ENCODE measurements around the gene GM2A.

GM2A gene

GRCh38 chr5:151283120-151283825, 30.3 kb downstream of the GM2A start:
- H3K36me3 ChIP-seq (ENCODE audit: insufficient read depth) = no peaks in the 10 kb centered on the region
- no peak overlapping the region for H3K4me3 ChIP-seq (IDR thresholded peaks at IDR 0.05; ENCODE audit: insufficient read depth, low read depth, low read length)
- H3K4me2 ChIP-seq = no peak overlapping the region
- no peak for TF ChIP-seq CTCF (conservative IDR thresholded peaks at IDR 0.05; ENCODE audit: low read depth, low read length)
- H3K4me1 ChIP-seq (ENCODE audit: low read depth, poor library complexity, severe bottlenecking) = no peaks in the 10 kb centered on the region
- H3K27me3 ChIP-seq (ENCODE audit: insufficient read depth, low read depth) = no peaks in the 10 kb centered on the region
- no peaks in the 10 kb centered on the region for H4K20me1 ChIP-seq (ENCODE audit: insufficient read depth)
- no peak overlapping the region for H3K27ac ChIP-seq
- H2AFZ ChIP-seq (ENCODE audit: low read depth) = no peak overlapping the region
- H3K79me2 ChIP-seq (ENCODE audit: insufficient read depth, low read depth) = no peaks in the 10 kb centered on the region
- H3K9ac ChIP-seq = no peak overlapping the region

GRCh38 chr5:151284392-151284967, 31.5 kb downstream of the GM2A start:
- Histone ChIP-seq H3K4me1 (ENCODE audit: low read depth, poor library complexity, severe bottlenecking) (no peaks in the 10 kb centered on the region), H4K20me1 (ENCODE audit: insufficient read depth) (no peaks in the 10 kb centered on the region), H3K79me2 (ENCODE audit: insufficient read depth, low read depth) (no peaks in the 10 kb centered on the region), H3K9ac (no peak overlapping the region), H3K36me3 (ENCODE audit: insufficient read depth) (no peaks in the 10 kb centered on the region), H3K4me3 (IDR thresholded peaks at IDR 0.05; ENCODE audit: insufficient read depth, low read depth, low read length) (no peak overlapping the region), H3K27ac (no peak overlapping the region), H3K27me3 (ENCODE audit: insufficient read depth, low read depth) (no peaks in the 10 kb centered on the region), H2AFZ (ENCODE audit: low read depth) (no peak overlapping the region), H3K4me2 (no peak overlapping the region)
- TF ChIP-seq CTCF (conservative IDR thresholded peaks at IDR 0.05; ENCODE audit: low read depth, low read length) = peak; percentile 22; the same call in 1 of the 2 replicates

GRCh38 chr5:151285683-151286082, 32.7 kb downstream of the GM2A start:
- Histone ChIP-seq H3K4me1 (ENCODE audit: low read depth, poor library complexity, severe bottlenecking) (no peaks in the 10 kb centered on the region), H3K79me2 (ENCODE audit: insufficient read depth, low read depth) (no peaks in the 10 kb centered on the region), H3K4me2 (no peak overlapping the region), H3K9ac (no peak overlapping the region), H3K4me3 (IDR thresholded peaks at IDR 0.05; ENCODE audit: insufficient read depth, low read depth, low read length) (no peak overlapping the region), H4K20me1 (ENCODE audit: insufficient read depth) (no peaks in the 10 kb centered on the region), H3K27ac (no peak overlapping the region), H3K27me3 (ENCODE audit: insufficient read depth, low read depth) (no peaks in the 10 kb centered on the region), H2AFZ (ENCODE audit: low read depth) (no peak overlapping the region), H3K36me3 (ENCODE audit: insufficient read depth) (no peaks in the 10 kb centered on the region)
- TF ChIP-seq CTCF (conservative IDR thresholded peaks at IDR 0.05; ENCODE audit: low read depth, low read length) = no peak

GRCh38 chr5:151286246-151286645, 33.3 kb downstream of the GM2A start:
- Histone ChIP-seq H3K4me2 (no peak overlapping the region), H3K79me2 (ENCODE audit: insufficient read depth, low read depth) (no peaks in the 10 kb centered on the region), H3K9ac (no peak overlapping the region), H3K4me3 (IDR thresholded peaks at IDR 0.05; ENCODE audit: insufficient read depth, low read depth, low read length) (no peak overlapping the region), H3K27me3 (ENCODE audit: insufficient read depth, low read depth) (no peaks in the 10 kb centered on the region), H4K20me1 (ENCODE audit: insufficient read depth) (no peaks in the 10 kb centered on the region), H3K27ac (no peak overlapping the region), H3K36me3 (ENCODE audit: insufficient read depth) (no peaks in the 10 kb centered on the region), H2AFZ (ENCODE audit: low read depth) (no peak overlapping the region), H3K4me1 (ENCODE audit: low read depth, poor library complexity, severe bottlenecking) (no peaks in the 10 kb centered on the region)
- TF ChIP-seq CTCF (conservative IDR thresholded peaks at IDR 0.05; ENCODE audit: low read depth, low read length) = no peak

Measured in KMS-11 (cell line).